K562 (cell line): Measurements from ENCODE around the gene COMP. TPM values are rescaled to one million over a fixed set of nuclear protein-coding genes. Genes with fewer than 3 reads are reported as not detected.

Experiments used
- BRD9 ChIP-seq: fragments of 450-650 bp; IDR thresholded peaks from 2 replicates; pipeline ENCODE4 v1.6.1; 2018; ENCODE audit warnings: low read depth; ENCODE audit not compliant: partially characterized antibody
- CC2D1A ChIP-seq: fragments of 450-650 bp; IDR thresholded peaks from 2 replicates; pipeline ENCODE4 v1.6.1; 2017; ENCODE audit warnings: mild to moderate bottlenecking
- CTCFL ChIP-seq: IDR thresholded peaks from 2 replicates; pipeline ENCODE4 v1.6.1; 2011; ENCODE audit warnings: borderline replicate concordance, low read depth, mild to moderate bottlenecking, moderate library complexity, low read length; ENCODE audit not compliant: insufficient read depth, poor library complexity, severe bottlenecking
- NFE2 ChIP-seq: IDR thresholded peaks from 2 replicates; pipeline ENCODE4 v1.6.1; 2014; ENCODE audit warnings: antibody characterized with exemption, low read depth
- POLR2G ChIP-seq: fragments of 200-400 bp; formaldehyde crosslinking; IDR thresholded peaks from 2 replicates; pipeline ENCODE4 v1.6.1; 2017; ENCODE audit warnings: low read depth, mild to moderate bottlenecking, antibody characterized with exemption, low read length, moderate library complexity
- TEAD1 ChIP-seq, 2 experiments: fragments of 450-650 bp in 1 of 2; sonication (generic) in 1 of 2; formaldehyde crosslinking; IDR thresholded peaks; 2 replicates each; pipeline versions ENCODE4 v1.4.0 to v1.8.0; 2020 to 2022; ENCODE audit warnings: mild to moderate bottlenecking in 2 of 2, missing genetic modification reagents in 1 of 2
- ZBTB9 ChIP-seq: fragments of 450-650 bp; formaldehyde crosslinking; IDR thresholded peaks from 2 replicates; pipeline ENCODE4 v1.4.0; 2020; ENCODE audit warnings: mild to moderate bottlenecking, moderate library complexity
- ZNF121 ChIP-seq: sonication (generic); formaldehyde crosslinking; conservative IDR thresholded peaks from 2 replicates; pipeline ENCODE4 v1.8.0; 2022; ENCODE audit warnings: missing genetic modification reagents
- ZNF436 ChIP-seq: fragments of 250-450, 450-650 bp; sonication (Bioruptor Pico); formaldehyde crosslinking; IDR thresholded peaks from 2 replicates; pipeline ENCODE4 v1.7.0; 2020; ENCODE audit warnings: mild to moderate bottlenecking
- polyA plus RNA-seq, 8 experiments: library from polyadenylated mRNA; depleted of rRNA in 4 of 8; stranded (reverse) in 5 of 8; unstranded in 3 of 8; fragments of >200 nt; fragmentation: Nextera tagmentation in 2 of 8; fragmentation: Illumina TruSeq in 1 of 8; extraction: Ambion mirVana in 2 of 8; extraction: Trizol in 1 of 8; gene quantifications; 2 replicates each; pipeline versions ENCODE4 v1.2.1 to v1.2.3, GENCODE V29; 2011 to 2014; ENCODE audit warnings: inconsistent platforms in 1 of 8, missing spikeins in 1 of 8
- total RNA-seq, 7 experiments: library from RNA; depleted of rRNA in 6 of 7; stranded (reverse); fragments of >200 nt in 6 of 7; fragmentation: Illumina TruSeq in 2 of 7; extraction: Trizol in 2 of 7; gene quantifications; 2 replicates each; pipeline versions ENCODE4 v1.2.1 to v1.2.3, GENCODE V29; 2011 to 2021; ENCODE audit warnings: low replicate concordance in 1 of 7

COMP gene
- total and polyA plus RNA-seq, 9 of the 15 experiments (the other 6 are each of a cell fraction or from before 2014, with no cell fraction given) = 0.07 TPM; not detected in 8

- TF ChIP-seq CC2D1A (no peak), NFE2 (no peak), CTCFL (no peak), POLR2G (0 out of 2 replicates have a peak, but pooled peaks have one; percentile 11), TEAD1 (CRISPR knock-in tag; IDR thresholded peaks at IDR 0.05) (no peak), ZBTB9 (no peak), ZNF436 (CRISPR knock-in tag) (no peak), BRD9 (no peak), ZNF121 (CRISPR knock-in tag) (no peak)
These were observed 15.4 kb downstream of the COMP start (continued) for GRCh38 chr19:18775586-18776287.
